ENCODE data around the gene USP31. TPM values are rescaled to one million over a fixed set of nuclear protein-coding genes. Genes with fewer than 3 reads are reported as not detected.
A peak's percentile ranks its signal among the peaks of the same experiment; 100 is the strongest.

Gene USP31
- total and polyA plus RNA-seq, 2 of the 13 experiments (the other 11 are each of a cell fraction or from before 2014, with no cell fraction given) = 22.5 to 23.3 TPM

DNA sequence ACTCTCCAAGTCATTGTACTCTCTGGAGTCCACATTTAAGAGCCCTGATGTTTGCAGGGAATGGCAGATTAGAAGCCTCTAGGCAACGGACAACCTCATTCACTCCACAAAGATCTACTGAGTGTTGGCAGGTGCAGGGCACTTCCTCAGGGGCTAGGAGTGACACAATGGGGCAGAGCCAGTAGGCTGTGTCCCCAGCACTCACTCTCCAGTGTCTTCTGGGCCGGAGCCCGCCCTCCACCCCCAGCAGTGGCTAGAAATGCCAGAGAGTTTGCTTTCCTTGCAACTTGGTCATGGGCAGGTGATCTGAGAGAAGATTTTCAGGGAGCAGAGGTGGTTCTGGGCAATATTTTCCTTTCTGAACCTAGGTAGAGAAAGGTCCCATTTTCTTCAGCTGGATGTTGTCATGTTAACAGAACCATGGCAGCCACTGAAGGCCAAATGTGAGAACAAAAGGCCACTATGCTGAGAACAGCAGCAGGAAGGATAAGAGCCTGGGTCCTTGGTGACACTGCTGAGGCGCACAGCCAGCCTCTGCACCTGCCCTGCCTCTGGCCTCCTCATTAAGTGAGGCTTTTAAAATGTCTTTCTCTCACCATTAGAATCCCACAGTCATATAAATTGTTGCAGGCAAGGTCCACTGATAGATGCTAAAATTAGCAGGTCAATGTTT lies 96.2 kb downstream of the USP31 start:
- no peak overlapping the region for H3K4me3 ChIP-seq (replicated peaks in 1 of 3; ENCODE audit: insufficient read depth in 1 of 3, low read depth in 2 of 3, low read length in 3 of 3)
- H3K4me1 ChIP-seq (ENCODE audit: insufficient read depth, low read length) = no peaks in the 10 kb centered on the region
- no peak overlapping the region for H3K4me2 ChIP-seq (ENCODE audit: low read depth, low read length)
- WGBS (ENCODE audit: low lambda C conversion rate) = 2% methylated on average over 4 of the region's 4 CpGs
- H3K9me3 ChIP-seq (ENCODE audit: low read length) = no peaks in the 10 kb centered on the region
- ChIA-PET CTCF (ENCODE audit: low intra/inter-chr PET ratio, low total read pairs) (no interaction called here), POLR2A (no interaction called here)
- no peak overlapping the region for H2AFZ ChIP-seq (ENCODE audit: low read length)
- in situ Hi-C loops (cut with HindIII; ENCODE audit: extremely low pct_ligation_motif_present, low pct_unique_long_range_greater_than_20kb) = no loop called here
- H3K79me2 ChIP-seq (ENCODE audit: insufficient read depth, low read length) = no peaks in the 10 kb centered on the region
- no peaks in the 10 kb centered on the region for H3K36me3 ChIP-seq (replicated peaks in 1 of 2; ENCODE audit: control insufficient read depth in 1 of 2, insufficient read depth in 2 of 2, low read length in 2 of 2)
- no TSS peak for BruUV-seq (replicated peaks)
- ATAC-seq = peak; percentile 54
- no peak for FAIRE-seq
- no peak overlapping the region for H3K9ac ChIP-seq (ENCODE audit: insufficient read depth, low read depth, low read length)
- H3K27me3 ChIP-seq (ENCODE audit: control insufficient read depth in 1 of 2, insufficient read depth in 2 of 2, low read length in 2 of 2) = peaks cover 0 to 18% of the 10 kb centered on the region in 2 experiments; a peak in 2 of 5 replicates
- intact Hi-C loops (cut with micrococcal nuclease; ENCODE audit: unreplicated experiment) = no loop called here
- no peaks in the 10 kb centered on the region for H4K20me1 ChIP-seq (ENCODE audit: insufficient read depth, low read length)
- no peak for DNase-seq (ENCODE audit: low spot score)
- H3K27ac ChIP-seq (ENCODE audit: extremely low read length, insufficient read depth, low read length) = no peak overlapping the region
- TF ChIP-seq MZF1 (CRISPR knock-in tag; IDR thresholded peaks at IDR 0.05; ENCODE audit: borderline replicate concordance) = no peak
- TF ChIP-seq RERE (CRISPR knock-in tag; IDR thresholded peaks at IDR 0.05; ENCODE audit: low read depth) = no peak
- no peak for TF ChIP-seq THRA (CRISPR knock-in tag; IDR thresholded peaks at IDR 0.05; ENCODE audit: borderline replicate concordance)
- TF ChIP-seq SALL1 (CRISPR knock-in tag; IDR thresholded peaks at IDR 0.05) = no peak

All from HepG2 (cell line).